ENCODE measurements around the gene TFEC.

- TF ChIP-seq CTCF (IDR thresholded peaks at IDR 0.05; ENCODE audit: poor library complexity) (no peak), EZH2 (IDR thresholded peaks at IDR 0.05; ENCODE audit: borderline replicate concordance) (no peak), EZH2phosphoT487 (IDR thresholded peaks at IDR 0.05; ENCODE audit: low read depth, severe bottlenecking, unreplicated experiment) (no peak)
Observed at GRCh38 chr7:116041615-116042014, 11.1 kb upstream of the TFEC start.

Measured in hepatocyte (in vitro differentiated cells).